GM12872 (cell line): ENCODE results near the gene NHSL1.

ENCODE experiments used
- TF ChIP-seq, protein P1 (sequence below): IDR thresholded peaks from 3 replicates; pipeline ENCODE4 v1.5.1; 2011; ENCODE audit warnings: low read depth, mild to moderate bottlenecking, low read length, moderate library complexity; ENCODE audit not compliant: insufficient read depth

Gene NHSL1

DNA sequence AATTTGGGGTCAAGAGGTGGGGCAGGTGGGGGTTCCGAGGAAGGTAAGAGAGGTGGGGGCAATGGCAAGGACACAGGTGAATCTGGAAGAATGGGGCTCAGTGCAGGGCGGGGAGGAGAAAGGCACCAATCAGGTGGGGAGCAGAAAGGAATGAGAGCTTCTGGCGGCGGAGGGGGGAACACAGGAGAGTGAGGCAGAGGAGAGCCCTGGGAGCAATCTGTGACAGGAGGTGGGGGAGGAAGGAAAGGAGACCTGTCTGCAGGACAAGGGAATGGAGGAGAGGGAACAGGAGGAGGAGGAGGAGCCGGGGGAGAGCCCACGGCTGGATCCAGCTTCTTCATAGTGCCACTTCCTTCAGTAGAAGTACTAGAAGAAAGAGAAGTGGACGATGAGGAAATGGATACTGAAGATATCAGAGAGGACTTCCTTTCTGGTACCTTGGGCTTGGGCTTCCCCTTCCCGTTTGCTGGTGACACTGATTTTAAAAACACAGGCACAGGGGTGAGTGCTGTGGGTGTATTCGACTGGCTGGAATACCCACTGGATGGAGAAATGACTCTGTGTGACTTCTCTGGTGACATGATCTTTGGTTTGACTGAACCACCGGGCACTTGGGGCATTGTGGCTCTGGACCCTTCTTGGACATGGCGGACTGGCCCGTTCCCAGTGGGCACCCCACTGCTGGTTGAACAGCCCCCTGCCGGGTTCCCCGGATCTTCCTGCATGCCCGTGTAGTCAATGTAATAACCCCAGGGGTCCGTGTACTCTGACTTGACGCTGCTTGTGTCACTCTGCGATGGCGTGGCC lies 67.8 kb downstream of the NHSL1 start:
- TF ChIP-seq, protein P1, sequence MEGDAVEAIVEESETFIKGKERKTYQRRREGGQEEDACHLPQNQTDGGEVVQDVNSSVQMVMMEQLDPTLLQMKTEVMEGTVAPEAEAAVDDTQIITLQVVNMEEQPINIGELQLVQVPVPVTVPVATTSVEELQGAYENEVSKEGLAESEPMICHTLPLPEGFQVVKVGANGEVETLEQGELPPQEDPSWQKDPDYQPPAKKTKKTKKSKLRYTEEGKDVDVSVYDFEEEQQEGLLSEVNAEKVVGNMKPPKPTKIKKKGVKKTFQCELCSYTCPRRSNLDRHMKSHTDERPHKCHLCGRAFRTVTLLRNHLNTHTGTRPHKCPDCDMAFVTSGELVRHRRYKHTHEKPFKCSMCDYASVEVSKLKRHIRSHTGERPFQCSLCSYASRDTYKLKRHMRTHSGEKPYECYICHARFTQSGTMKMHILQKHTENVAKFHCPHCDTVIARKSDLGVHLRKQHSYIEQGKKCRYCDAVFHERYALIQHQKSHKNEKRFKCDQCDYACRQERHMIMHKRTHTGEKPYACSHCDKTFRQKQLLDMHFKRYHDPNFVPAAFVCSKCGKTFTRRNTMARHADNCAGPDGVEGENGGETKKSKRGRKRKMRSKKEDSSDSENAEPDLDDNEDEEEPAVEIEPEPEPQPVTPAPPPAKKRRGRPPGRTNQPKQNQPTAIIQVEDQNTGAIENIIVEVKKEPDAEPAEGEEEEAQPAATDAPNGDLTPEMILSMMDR = no peak

DNA sequence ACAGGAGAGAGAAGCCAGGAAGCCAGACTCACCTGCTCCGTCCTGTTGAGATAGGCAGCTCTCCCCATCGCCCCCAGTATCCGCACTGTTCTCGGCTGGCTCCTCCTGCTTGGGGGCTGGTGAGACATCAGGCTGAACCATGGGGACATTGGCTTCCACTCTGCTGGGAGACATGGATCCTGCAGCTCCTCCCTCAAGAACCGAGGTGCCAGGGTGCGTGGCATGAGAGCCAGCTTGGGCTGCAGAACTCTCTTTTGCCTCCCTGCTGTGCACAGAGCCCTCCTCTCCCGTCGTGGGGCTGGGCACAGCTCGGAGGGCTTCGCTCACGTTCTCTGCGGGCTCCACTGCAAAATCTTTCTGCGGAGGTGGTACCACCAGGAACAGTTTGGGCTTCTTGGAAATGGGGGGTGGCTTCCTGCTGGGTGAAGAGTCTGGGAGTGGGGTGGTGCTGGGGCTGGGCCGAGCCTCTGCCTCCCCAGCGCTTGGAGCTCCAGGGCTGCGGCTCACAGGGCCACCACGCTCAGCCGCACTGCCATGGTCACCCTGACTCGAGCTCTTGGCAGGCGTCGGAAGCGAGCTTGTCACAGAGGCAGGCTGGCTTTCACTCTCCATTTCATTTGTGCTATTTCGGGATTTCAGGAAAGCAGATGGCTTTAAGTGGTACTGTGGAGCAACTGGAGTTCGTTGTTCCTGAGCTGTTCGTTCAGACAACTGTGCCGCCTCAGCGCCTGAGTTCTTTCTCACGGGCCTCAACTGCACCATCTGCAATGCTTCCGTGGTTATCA lies 68.7 kb downstream of the NHSL1 start:
- TF ChIP-seq, protein P1 = no peak

DNA sequence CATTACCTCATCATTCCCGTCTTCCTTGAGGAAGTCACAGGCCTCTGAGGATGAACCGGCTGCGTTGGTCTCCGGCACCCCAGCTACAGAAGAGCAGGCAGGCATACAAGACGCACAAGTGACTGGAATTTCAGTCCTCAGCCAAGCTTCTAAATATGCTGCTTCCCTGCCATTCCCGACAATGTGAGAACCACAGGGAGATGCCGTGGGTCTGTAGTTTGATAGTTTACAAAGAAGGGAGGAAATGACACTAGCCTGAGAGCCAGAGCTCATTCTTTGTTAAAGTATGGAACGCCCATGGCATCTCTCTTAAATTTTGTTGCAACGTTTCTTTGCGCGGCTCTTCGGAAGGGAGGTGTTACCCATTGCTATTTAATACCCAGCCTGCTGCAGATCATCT lies 69.5 kb downstream of the NHSL1 start:
- TF ChIP-seq, protein P1 = no peak

DNA sequence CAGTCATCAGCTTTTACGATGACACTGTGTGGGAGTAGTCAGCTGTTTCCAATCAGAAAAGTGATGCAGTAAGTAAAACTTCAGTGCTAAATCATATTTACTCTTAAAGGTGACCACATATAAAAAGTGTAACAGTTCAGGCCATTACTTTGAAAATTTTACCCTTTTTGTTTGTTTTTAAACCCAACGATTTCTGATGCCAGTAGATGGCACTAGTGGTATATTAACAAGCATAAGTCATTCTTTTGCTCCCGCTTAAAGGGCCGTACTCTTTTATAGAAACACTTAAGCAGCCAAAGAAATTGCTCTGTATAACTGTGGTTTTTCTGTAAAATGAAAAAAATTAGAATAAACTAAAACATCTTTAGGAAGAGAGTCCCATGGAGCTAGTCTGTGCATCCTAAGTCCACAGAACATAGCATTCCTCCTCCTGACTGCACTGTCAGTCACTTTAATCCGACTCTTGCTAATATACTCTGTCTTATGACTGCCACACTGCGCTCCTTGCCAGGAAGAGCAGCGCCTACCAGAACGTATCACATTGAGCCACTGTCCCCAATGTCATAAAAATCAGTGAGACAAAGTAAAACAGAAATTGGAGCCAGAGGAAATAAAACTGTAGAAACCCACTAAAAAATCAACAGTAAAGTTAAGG lies 70.2 kb downstream of the NHSL1 start:
- TF ChIP-seq, protein P1 = peak; percentile 51; the same call in 2 of the 3 replicates

DNA sequence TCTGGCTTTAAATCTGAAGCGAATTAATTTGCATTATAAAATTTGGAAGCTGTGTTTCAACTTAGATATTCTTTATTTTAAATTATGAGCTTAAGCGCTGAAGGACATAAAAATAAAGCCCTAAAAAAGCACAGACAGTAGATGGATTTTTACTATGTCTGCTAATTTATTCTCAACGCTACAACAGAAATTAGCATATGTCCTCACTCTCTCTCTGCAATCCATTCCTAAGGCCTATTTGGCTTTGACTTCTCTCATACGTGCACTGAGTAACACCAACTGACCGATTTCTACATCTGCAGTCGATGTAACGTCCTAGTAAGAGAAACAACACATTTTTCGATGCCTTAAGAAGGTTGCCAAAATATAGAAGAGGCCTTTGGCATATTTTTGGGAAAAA lies 71.6 kb downstream of the NHSL1 start:
- TF ChIP-seq, protein P1 = no peak

DNA sequence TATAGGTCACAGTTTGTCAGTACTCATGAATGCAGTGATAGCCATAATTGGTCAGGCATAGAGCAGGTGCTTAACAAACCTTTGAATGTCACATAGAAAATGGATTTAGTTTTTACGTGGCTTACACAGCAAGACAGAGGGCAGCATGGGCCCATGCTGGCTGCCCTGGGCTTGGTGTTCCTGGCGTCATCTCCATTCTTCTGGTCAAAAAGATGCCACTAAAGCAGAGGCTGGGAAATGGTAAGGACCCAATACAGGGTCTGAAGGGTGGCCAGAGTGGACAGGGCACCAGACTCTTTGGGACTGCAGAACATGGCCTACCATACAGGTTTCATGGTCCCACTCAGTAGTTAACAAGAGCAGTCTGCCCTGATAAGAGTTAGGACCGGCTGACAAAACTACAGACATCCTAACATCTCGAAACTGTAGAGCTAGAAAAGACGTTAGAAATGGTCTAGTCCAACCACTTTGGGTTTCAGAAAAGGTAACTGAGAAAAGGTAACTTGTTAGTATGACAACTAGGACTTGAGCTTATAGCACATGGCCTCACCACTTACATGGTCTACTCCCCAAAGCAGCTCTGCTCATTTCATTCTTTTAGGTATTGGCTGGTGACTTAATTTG lies 72.7 kb downstream of the NHSL1 start:
- TF ChIP-seq, protein P1 = no peak
